Measurements from ENCODE around the gene GAB3.

The GAB3 gene

GRCh38 chrX:154750301-154751202, at the start of gene GAB3:
GAB3 (minus strand) TSS chrX:154751077; CDS start chrX:154751025, 52 bp downstream.
- no peak for DNase-seq

GRCh38 chrX:154799556-154800348, 48.9 kb upstream of the GAB3 start:
- no peak for DNase-seq

- no peak for DNase-seq
Observed at GRCh38 chrX:154797006-154797405, 46.1 kb upstream of the GAB3 start.

- no peak for DNase-seq
Observed at GRCh38 chrX:154795016-154795415, 44.1 kb upstream of the GAB3 start.

- no peak for DNase-seq
Observed at GRCh38 chrX:154793084-154793795, 42.4 kb upstream of the GAB3 start.

GRCh38 chrX:154791939-154792338, 41.1 kb upstream of the GAB3 start:
- no peak for DNase-seq

- no peak for DNase-seq
Observed at GRCh38 chrX:154791467-154791866, 40.6 kb upstream of the GAB3 start.

GRCh38 chrX:154785716-154786115, 34.8 kb upstream of the GAB3 start:
- DNase-seq, result no peak

- no peak for DNase-seq
Observed at GRCh38 chrX:154784149-154784995, 33.5 kb upstream of the GAB3 start.

- no peak for DNase-seq
Observed at GRCh38 chrX:154780968-154781367, 30.1 kb upstream of the GAB3 start.

GRCh38 chrX:154779261-154779660, 28.4 kb upstream of the GAB3 start:
- peak; percentile 34 for DNase-seq

GRCh38 chrX:154776753-154777152, 25.9 kb upstream of the GAB3 start:
- DNase-seq, result no peak

- DNase-seq, result no peak
Observed at GRCh38 chrX:154775419-154776349, 24.8 kb upstream of the GAB3 start.

GRCh38 chrX:154774622-154775021, 23.7 kb upstream of the GAB3 start:
- no peak for DNase-seq

GRCh38 chrX:154762537-154763296, 11.8 kb upstream of the GAB3 start, which contains the start of gene DKC1:
DKC1 (plus strand) TSS chrX:154762864; CDS start chrX:154762966, 102 bp downstream.
- peak; percentile 92 for DNase-seq

GRCh38 chrX:154761977-154762536, 11.2 kb upstream of the GAB3 start:
- DNase-seq, result peak; percentile 11

GRCh38 chrX:154758696-154759095, 7.8 kb upstream of the GAB3 start:
- DNase-seq, result no peak

- DNase-seq, result no peak
Observed at GRCh38 chrX:154751669-154752271, 893 bp upstream of the GAB3 start.

GRCh38 chrX:154751203-154751668, 359 bp upstream of the GAB3 start:
- DNase-seq, result no peak
